Fibroblast of lung (primary cell): ENCODE data around the gene UBAC1. TPM values are rescaled to one million over a fixed set of nuclear protein-coding genes. Genes with fewer than 3 reads are reported as not detected.

Experiments used
- DNase-seq, 2 donors: peaks; one replicate each; pipeline versions ENCODE4 v3.0.0 to v3.0.0-alpha.2; 2010; ENCODE audit warnings: low read depth in 2 of 2
- H2AFZ ChIP-seq: 2 replicates; pipeline ENCODE4 v1.5.1; 2012; ENCODE audit warnings: low read length, control low read depth, inconsistent platforms
- H3K27ac ChIP-seq: 2 replicates; pipeline ENCODE4 v1.5.1; 2011; ENCODE audit warnings: low read length, control low read depth; ENCODE audit not compliant: insufficient read depth
- H3K27me3 ChIP-seq: 2 replicates; pipeline ENCODE4 v1.5.1; 2011; ENCODE audit warnings: mild to moderate bottlenecking, low read length; ENCODE audit not compliant: control insufficient read depth, insufficient read depth
- H3K36me3 ChIP-seq: 2 replicates; pipeline ENCODE4 v1.5.1; 2011; ENCODE audit warnings: low read length; ENCODE audit not compliant: control insufficient read depth, insufficient read depth
- H3K4me1 ChIP-seq: 2 replicates; pipeline ENCODE4 v1.5.1; 2011; ENCODE audit warnings: low read length; ENCODE audit not compliant: control insufficient read depth, insufficient read depth; ENCODE audit errors: extremely low read depth
- H3K4me2 ChIP-seq: 2 replicates; pipeline ENCODE4 v1.5.1; 2011; ENCODE audit warnings: low read length, control low read depth; ENCODE audit not compliant: insufficient read depth; ENCODE audit errors: extremely low read depth
- H3K4me3 ChIP-seq, 4 experiments: fragments of 200-600 bp in 1 of 4; sonication (generic) in 1 of 4; replicated peaks in 1 of 4; 2 replicates each; pipeline ENCODE4 v1.5.1; 2011 to 2016; ENCODE audit warnings: low read length in 4 of 4, low read depth in 3 of 4, mild to moderate bottlenecking in 3 of 4, control low read depth in 2 of 4, inconsistent platforms in 1 of 4, mixed read lengths in 1 of 4; ENCODE audit not compliant: insufficient read depth in 1 of 4; ENCODE audit errors: control extremely low read depth in 1 of 4
- H3K79me2 ChIP-seq: 2 replicates; pipeline ENCODE4 v1.5.1; 2012; ENCODE audit warnings: mild to moderate bottlenecking, low read length, inconsistent platforms; ENCODE audit not compliant: control insufficient read depth, insufficient read depth
- H3K9ac ChIP-seq: 2 replicates; pipeline ENCODE4 v1.5.1; 2011; ENCODE audit warnings: mild to moderate bottlenecking, low read length, control low read depth; ENCODE audit not compliant: insufficient read depth
- H3K9me3 ChIP-seq: 2 replicates; pipeline ENCODE4 v1.5.1; 2012; ENCODE audit warnings: low read depth, low read length; ENCODE audit not compliant: control insufficient read depth, insufficient read depth
- H4K20me1 ChIP-seq: 2 replicates; pipeline ENCODE4 v1.5.1; 2011; ENCODE audit warnings: low read length; ENCODE audit not compliant: control insufficient read depth, insufficient read depth; ENCODE audit errors: extremely low read depth
- EZH2 ChIP-seq: IDR thresholded peaks from 2 replicates; pipeline ENCODE4 v1.5.1; 2012; ENCODE audit warnings: low read length, control low read depth, mild to moderate bottlenecking; ENCODE audit errors: missing control alignments
- polyA plus RNA-seq, 2 donors: library from polyadenylated mRNA; depleted of rRNA in 1 of 2; stranded (reverse) in 1 of 2; unstranded in 1 of 2; fragments of >200 nt; gene quantifications; 2 replicates each; pipeline ENCODE4 v1.2.1, GENCODE V29; 2011 to 2012; ENCODE audit warnings: missing spikeins in 1 of 2
- total RNA-seq: library from RNA; depleted of rRNA; stranded (reverse); fragments of >200 nt; gene quantifications from 2 replicates; pipeline ENCODE4 v1.2.1, GENCODE V29; 2014
- TF ChIP-seq, protein P1 (sequence below), 2 donors: IDR thresholded peaks in 1 of 2; conservative IDR thresholded peaks in 1 of 2; 1 replicate in 1 of 2; 2 replicates in 1 of 2; pipeline ENCODE4 v1.5.1; 2011 to 2012; ENCODE audit warnings: low read length in 2 of 2, control low read depth in 1 of 2, inconsistent platforms in 1 of 2, low read depth in 1 of 2, mild to moderate bottlenecking in 1 of 2

Gene UBAC1
- total and polyA plus RNA-seq, 2 donors (not counting 1 experiment from before 2014, with no cell fraction given), result 26.8 to 30.6 TPM

DNA sequence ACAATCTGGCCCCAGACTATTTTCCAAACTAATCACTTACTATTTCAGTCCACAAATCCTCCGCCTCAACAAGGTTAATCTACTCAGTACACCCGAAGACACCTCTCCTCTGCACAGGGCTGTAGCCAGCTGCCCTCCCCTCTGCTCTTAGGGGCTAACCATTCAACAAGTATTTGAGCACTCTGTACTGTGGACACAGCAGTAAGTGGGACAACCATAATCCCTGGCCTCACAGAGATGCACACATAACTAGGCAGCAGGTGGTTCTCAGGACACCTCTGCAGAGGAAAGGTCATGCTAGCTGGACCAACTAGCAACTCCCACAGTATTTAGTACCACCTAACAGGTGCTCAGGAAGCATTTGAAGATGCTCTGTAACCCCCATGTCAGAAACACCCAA lies 59.3 kb downstream of the UBAC1 start:
- Histone ChIP-seq H3K36me3 (no peaks in the 10 kb centered on the region), H3K4me2 (no peak overlapping the region), H4K20me1 (peaks cover 2% of the 10 kb centered on the region), H2AFZ (no peak overlapping the region), H3K27me3 (no peaks in the 10 kb centered on the region), H3K79me2 (peaks cover 73% of the 10 kb centered on the region), H3K9me3 (no peaks in the 10 kb centered on the region), H3K9ac (no peak overlapping the region), H3K4me3 (no peak overlapping the region), H3K27ac (no peak overlapping the region), H3K4me1 (peaks cover 5% of the 10 kb centered on the region)
- no peak for TF ChIP-seq EZH2
- TF ChIP-seq, protein P1, sequence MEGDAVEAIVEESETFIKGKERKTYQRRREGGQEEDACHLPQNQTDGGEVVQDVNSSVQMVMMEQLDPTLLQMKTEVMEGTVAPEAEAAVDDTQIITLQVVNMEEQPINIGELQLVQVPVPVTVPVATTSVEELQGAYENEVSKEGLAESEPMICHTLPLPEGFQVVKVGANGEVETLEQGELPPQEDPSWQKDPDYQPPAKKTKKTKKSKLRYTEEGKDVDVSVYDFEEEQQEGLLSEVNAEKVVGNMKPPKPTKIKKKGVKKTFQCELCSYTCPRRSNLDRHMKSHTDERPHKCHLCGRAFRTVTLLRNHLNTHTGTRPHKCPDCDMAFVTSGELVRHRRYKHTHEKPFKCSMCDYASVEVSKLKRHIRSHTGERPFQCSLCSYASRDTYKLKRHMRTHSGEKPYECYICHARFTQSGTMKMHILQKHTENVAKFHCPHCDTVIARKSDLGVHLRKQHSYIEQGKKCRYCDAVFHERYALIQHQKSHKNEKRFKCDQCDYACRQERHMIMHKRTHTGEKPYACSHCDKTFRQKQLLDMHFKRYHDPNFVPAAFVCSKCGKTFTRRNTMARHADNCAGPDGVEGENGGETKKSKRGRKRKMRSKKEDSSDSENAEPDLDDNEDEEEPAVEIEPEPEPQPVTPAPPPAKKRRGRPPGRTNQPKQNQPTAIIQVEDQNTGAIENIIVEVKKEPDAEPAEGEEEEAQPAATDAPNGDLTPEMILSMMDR (conservative IDR thresholded peaks at IDR 0.05 in 1 of 2, IDR thresholded peaks at IDR 0.05 in 1 of 2; ENCODE audit: low read depth in 1 of 2, low read length in 2 of 2), result no peak
- no peak for DNase-seq

DNA sequence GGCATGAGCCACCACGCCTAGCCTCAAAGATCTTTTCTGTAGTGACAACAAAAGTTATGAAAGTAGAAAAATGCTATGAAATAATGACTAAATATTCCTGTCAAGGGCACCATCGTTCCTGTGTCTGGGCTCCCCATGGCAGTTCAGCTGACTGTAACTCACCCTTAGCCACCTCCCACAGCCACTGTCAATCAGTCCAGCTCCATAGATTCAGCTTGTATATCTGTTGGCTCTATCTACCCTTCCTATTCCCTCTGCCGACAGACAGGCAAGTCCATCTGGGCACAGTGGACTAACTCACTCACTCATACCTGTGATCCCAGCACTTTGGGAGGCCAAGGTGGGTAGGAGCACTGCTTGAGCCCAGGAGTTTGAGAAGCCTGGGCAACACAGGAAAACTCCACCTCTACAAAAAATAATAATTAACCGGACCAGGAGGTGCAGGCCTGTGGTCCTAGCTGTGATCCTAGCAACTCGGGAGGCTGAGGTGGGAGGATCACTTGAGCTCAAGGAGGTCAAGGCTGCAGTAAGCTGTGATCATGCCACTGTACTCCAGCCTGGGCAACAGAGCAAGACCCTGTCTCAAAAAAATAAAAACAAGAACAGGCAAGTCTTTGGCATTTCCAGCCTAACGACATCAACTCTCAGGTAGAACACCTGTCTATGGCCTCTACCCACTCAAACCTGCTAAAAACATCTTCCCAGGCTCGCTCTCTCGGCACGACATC lies 60.0 kb downstream of the UBAC1 start:
- TF ChIP-seq, protein P1 (conservative IDR thresholded peaks at IDR 0.05 in 1 of 2, IDR thresholded peaks at IDR 0.05 in 1 of 2; ENCODE audit: low read depth in 1 of 2, low read length in 2 of 2), result no peak
- TF ChIP-seq EZH2, result no peak
- DNase-seq, result no peak
- Histone ChIP-seq H3K27ac (no peak overlapping the region), H3K27me3 (no peaks in the 10 kb centered on the region), H3K9me3 (no peaks in the 10 kb centered on the region), H3K79me2 (peaks cover 76% of the 10 kb centered on the region), H3K4me2 (no peak overlapping the region), H3K4me1 (peaks cover 5% of the 10 kb centered on the region), H3K4me3 (no peak overlapping the region), H3K36me3 (no peaks in the 10 kb centered on the region), H3K9ac (no peak overlapping the region), H2AFZ (no peak overlapping the region), H4K20me1 (peaks cover 2% of the 10 kb centered on the region)

DNA sequence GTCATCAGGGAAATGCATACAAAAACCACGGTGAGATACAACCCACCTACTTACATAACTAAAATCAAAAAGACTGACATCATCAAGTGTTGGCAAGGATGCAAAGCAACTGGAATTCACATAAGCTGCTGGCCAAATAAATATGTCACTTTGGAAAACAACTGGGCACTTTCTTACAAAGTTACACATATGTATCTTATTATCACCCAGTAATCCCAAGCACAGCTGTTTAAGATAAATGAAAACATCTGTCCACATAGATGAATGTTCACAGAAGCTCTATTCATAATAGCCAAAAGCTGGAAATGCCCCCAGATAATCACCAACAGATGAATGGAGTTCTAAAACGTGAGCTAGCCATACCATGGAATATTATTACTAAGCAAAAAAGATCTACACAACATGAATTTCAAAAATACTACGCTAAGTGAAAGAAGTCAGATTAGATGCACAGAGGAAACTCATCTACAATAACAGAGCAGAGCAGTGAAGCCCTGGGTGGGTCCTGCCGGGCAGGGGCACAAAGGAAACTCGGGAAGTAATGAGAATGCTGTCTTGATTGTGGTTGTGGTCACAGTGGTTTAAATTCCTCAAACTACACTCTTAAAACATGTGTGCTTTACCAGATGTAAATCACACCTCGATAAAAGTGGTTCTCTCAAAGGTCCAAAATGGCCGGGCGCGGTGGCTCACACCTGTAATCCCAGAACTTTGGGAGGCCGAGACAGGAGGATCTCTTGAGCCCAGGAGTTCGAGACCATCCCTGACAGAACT lies 62.4 kb downstream of the UBAC1 start:
- no peaks in the 10 kb centered on the region for H4K20me1 ChIP-seq
- no peak for TF ChIP-seq EZH2
- TF ChIP-seq, protein P1 (conservative IDR thresholded peaks at IDR 0.05 in 1 of 2, IDR thresholded peaks at IDR 0.05 in 1 of 2; ENCODE audit: low read depth in 1 of 2, low read length in 2 of 2), result no peak

More for the DNA sequence above, 62.4 kb downstream of the UBAC1 start:
- DNase-seq, result peak; percentile 78 to 83
- H3K9me3 ChIP-seq, result no peaks in the 10 kb centered on the region
- H2AFZ ChIP-seq, result no peak overlapping the region
- H3K36me3 ChIP-seq, result no peaks in the 10 kb centered on the region
- H3K27ac ChIP-seq, result no peak overlapping the region
- H3K27me3 ChIP-seq, result no peaks in the 10 kb centered on the region
- H3K9ac ChIP-seq, result no peak overlapping the region
- peaks cover 78% of the 10 kb centered on the region for H3K79me2 ChIP-seq
- no peak overlapping the region for H3K4me3 ChIP-seq
- no peaks in the 10 kb centered on the region for H3K4me1 ChIP-seq
- H3K4me2 ChIP-seq, result no peak overlapping the region
